Nephron progenitor cell (in vitro differentiated cells): ENCODE measurements around the gene HK3.
"Not testable (repeated sequence)": the region's sequence is repeated elsewhere in the genome, so short reads cannot be mapped to it uniquely, and the experiment has no call there.

Experiments
- DNase-seq: peaks from one replicate; pipeline ENCODE4 v3.0.0; 2021
- H3K27ac Mint-ChIP-seq: 2 replicates; pipeline ENCODE4 v1.8.0; 2021; ENCODE audit warnings: mild to moderate bottlenecking, moderate library complexity, mixed read lengths
- H3K27me3 Mint-ChIP-seq: 2 replicates; pipeline ENCODE4 v1.8.0; 2021; ENCODE audit warnings: mild to moderate bottlenecking, low read depth, mixed read lengths; ENCODE audit not compliant: poor library complexity
- H3K36me3 Mint-ChIP-seq: 2 replicates; pipeline ENCODE4 v1.8.0; 2021; ENCODE audit warnings: low read depth, mixed read lengths
- H3K4me1 Mint-ChIP-seq: 2 replicates; pipeline ENCODE4 v1.8.0; 2021; ENCODE audit warnings: mixed read lengths
- H3K4me3 Mint-ChIP-seq: 2 replicates; pipeline ENCODE4 v1.8.0; 2021; ENCODE audit warnings: mild to moderate bottlenecking, moderate library complexity, mixed read lengths
- H3K9me3 Mint-ChIP-seq: 2 replicates; pipeline ENCODE4 v1.8.0; 2021; ENCODE audit warnings: mild to moderate bottlenecking, moderate library complexity, mixed read lengths
- CTCF ChIP-seq: fragments of 200-600 bp; sonication (generic); IDR thresholded peaks from 2 replicates; pipeline ENCODE4 v1.5.0; 2021; ENCODE audit warnings: antibody characterized with exemption

HK3 gene

GRCh38 chr5:176875783-176876505 lies 23.2 kb downstream of the HK3 start:
- TF ChIP-seq CTCF = no peak
- Mint-ChIP-seq H3K36me3 (no peaks in the 10 kb centered on the region), H3K27me3 (peaks cover 21% of the 10 kb centered on the region), H3K27ac (no peak overlapping the region), H3K4me1 (peaks cover 27% of the 10 kb centered on the region), H3K4me3 (no peak overlapping the region), H3K9me3 (no peaks in the 10 kb centered on the region)
- DNase-seq = no peak

- no peak overlapping the region for H3K4me3 Mint-ChIP-seq
- H3K36me3 Mint-ChIP-seq = no peaks in the 10 kb centered on the region
- no peaks in the 10 kb centered on the region for H3K9me3 Mint-ChIP-seq
- H3K4me1 Mint-ChIP-seq = peaks cover 29% of the 10 kb centered on the region
- no peak for TF ChIP-seq CTCF
- DNase-seq = no peak
- peaks cover 21% of the 10 kb centered on the region for H3K27me3 Mint-ChIP-seq
- peak overlapping the region; percentile 60 for H3K27ac Mint-ChIP-seq
Measured at GRCh38 chr5:176875014-176875550, 24.1 kb downstream of the HK3 start.

- Mint-ChIP-seq H3K9me3 (no peaks in the 10 kb centered on the region), H3K4me1 (peaks cover 34% of the 10 kb centered on the region), H3K27ac (no peak overlapping the region), H3K4me3 (no peak overlapping the region), H3K36me3 (no peaks in the 10 kb centered on the region), H3K27me3 (peaks cover 21% of the 10 kb centered on the region)
- no peak for DNase-seq
- TF ChIP-seq CTCF = no peak
Measured at GRCh38 chr5:176874198-176874780, 24.9 kb downstream of the HK3 start.

GRCh38 chr5:176873541-176874172 lies 25.5 kb downstream of the HK3 start:
- Mint-ChIP-seq H3K9me3 (no peaks in the 10 kb centered on the region), H3K4me1 (peaks cover 38% of the 10 kb centered on the region), H3K27me3 (peaks cover 24% of the 10 kb centered on the region), H3K27ac (no peak overlapping the region), H3K4me3 (no peak overlapping the region), H3K36me3 (no peaks in the 10 kb centered on the region)
- TF ChIP-seq CTCF = no peak
- no peak for DNase-seq

GRCh38 chr5:176873011-176873410 lies 26.1 kb downstream of the HK3 start:
- not testable (repeated sequence) for H3K27ac Mint-ChIP-seq, H3K36me3 Mint-ChIP-seq, H3K4me3 Mint-ChIP-seq, DNase-seq, H3K9me3 Mint-ChIP-seq
- Mint-ChIP-seq H3K4me1 (peaks cover 38% of the 10 kb centered on the region), H3K27me3 (peaks cover 24% of the 10 kb centered on the region)

GRCh38 chr5:176872586-176872985 lies 26.6 kb downstream of the HK3 start:
- DNase-seq, H3K27ac Mint-ChIP-seq, H3K9me3 Mint-ChIP-seq, H3K4me3 Mint-ChIP-seq, H3K36me3 Mint-ChIP-seq: not testable (repeated sequence)
- Mint-ChIP-seq H3K27me3 (peaks cover 26% of the 10 kb centered on the region), H3K4me1 (peaks cover 39% of the 10 kb centered on the region)

- H3K27ac Mint-ChIP-seq, H3K4me3 Mint-ChIP-seq, H3K9me3 Mint-ChIP-seq, DNase-seq, H3K36me3 Mint-ChIP-seq: not testable (repeated sequence)
- Mint-ChIP-seq H3K27me3 (peaks cover 36% of the 10 kb centered on the region), H3K4me1 (peaks cover 47% of the 10 kb centered on the region)
Measured at GRCh38 chr5:176870644-176871043, 28.5 kb downstream of the HK3 start.
